GM19328 (cell line): ENCODE results near the gene TM6SF1.
"Not testable (repeated sequence)": the region's sequence is repeated elsewhere in the genome, so short reads cannot be mapped to it uniquely, and the experiment has no call there.

Experiments
- ATAC-seq: cut with Tn5 transposase; IDR thresholded peaks from one replicate; pipeline ENCODE4 v1.9.1; 2021; ENCODE audit warnings: mild to moderate bottlenecking, moderate library complexity; ENCODE audit not compliant: unreplicated experiment

The TM6SF1 gene

GRCh38 chr15:83087576-83087975, 19.9 kb upstream of the TM6SF1 start:
- ATAC-seq = no peak

GRCh38 chr15:83088876-83089275, 18.6 kb upstream of the TM6SF1 start:
- ATAC-seq = no peak

- no peak for ATAC-seq
Observed at GRCh38 chr15:83090465-83090864, 17.0 kb upstream of the TM6SF1 start.

- not testable (repeated sequence) for ATAC-seq
Observed at GRCh38 chr15:83091965-83092308, 15.5 kb upstream of the TM6SF1 start.

- peak; percentile 83 for ATAC-seq
Observed at GRCh38 chr15:83092309-83092976, 15.0 kb upstream of the TM6SF1 start.

- ATAC-seq = no peak
Observed at GRCh38 chr15:83094583-83094982, 12.9 kb upstream of the TM6SF1 start.

- no peak for ATAC-seq
Observed at GRCh38 chr15:83098079-83098478, 9.4 kb upstream of the TM6SF1 start.

GRCh38 chr15:83099290-83099689, 8.2 kb upstream of the TM6SF1 start:
- ATAC-seq = no peak

- no peak for ATAC-seq
Observed at GRCh38 chr15:83100097-83100646, 7.3 kb upstream of the TM6SF1 start.

GRCh38 chr15:83102346-83102745, 5.1 kb upstream of the TM6SF1 start:
- ATAC-seq = no peak

- no peak for ATAC-seq
Observed at GRCh38 chr15:83104141-83104540, 3.3 kb upstream of the TM6SF1 start.

GRCh38 chr15:83105440-83105839, 2.0 kb upstream of the TM6SF1 start:
- ATAC-seq = no peak

- no peak for ATAC-seq
Observed at GRCh38 chr15:83107841-83108181, 366 bp downstream of the TM6SF1 start.

- ATAC-seq = peak; percentile 47
Observed at GRCh38 chr15:83108266-83109219, 1.1 kb downstream of the TM6SF1 start.

GRCh38 chr15:83109532-83109931, 2.1 kb downstream of the TM6SF1 start:
- no peak for ATAC-seq

GRCh38 chr15:83110381-83110780, 2.9 kb downstream of the TM6SF1 start:
- no peak for ATAC-seq

- ATAC-seq = no peak
Observed at GRCh38 chr15:83111149-83111548, 3.7 kb downstream of the TM6SF1 start.

GRCh38 chr15:83112233-83112955, 4.9 kb downstream of the TM6SF1 start:
- no peak for ATAC-seq

GRCh38 chr15:83112956-83113299, 5.5 kb downstream of the TM6SF1 start:
- ATAC-seq = no peak

- no peak for ATAC-seq
Observed at GRCh38 chr15:83113881-83114674, 6.6 kb downstream of the TM6SF1 start.

- no peak for ATAC-seq
Observed at GRCh38 chr15:83114856-83115255, 7.4 kb downstream of the TM6SF1 start.
